ENCODE results near the gene MCMBP. TPM values are rescaled to one million over a fixed set of nuclear protein-coding genes. Genes with fewer than 3 reads are reported as not detected.

Gene MCMBP
- polyA plus RNA-seq, 2 of the 4 experiments (the other 2 are of a cell fraction), result 57.3 to 113 TPM

- Histone ChIP-seq H3K4me1 (no peaks in the 10 kb centered on the region), H3K4me2 (no peak overlapping the region), H3K9me3 (no peaks in the 10 kb centered on the region), H3K4me3 (no peak overlapping the region), H3K27ac (no peak overlapping the region)
- POLR2A ChIA-PET, result no interaction called here
- 94% methylated on average over 75 of the region's 84 CpGs for WGBS (ENCODE audit: missing lambda C conversion rate)
- no peak; a peak in 1 of 6 replicates for ATAC-seq
- CTCF ChIA-PET, result no interaction called here
- no peak for FAIRE-seq
- no peak for TF ChIP-seq ZSCAN20 (CRISPR knock-in tag; IDR thresholded peaks at IDR 0.05)
- no peak for TF ChIP-seq BHLHE40 (IDR thresholded peaks at IDR 0.05; ENCODE audit: low read depth, low read length)
- TF ChIP-seq HOXA7 (CRISPR knock-in tag; IDR thresholded peaks at IDR 0.05), result no peak
- TF ChIP-seq MAFK (IDR thresholded peaks at IDR 0.05; ENCODE audit: partially characterized antibody), result no peak
- no peak for DNase-seq (ENCODE audit: low read depth in 1 of 2, low spot score in 1 of 2)
Observed at GRCh38 chr10:119817991-119818888, 54.4 kb downstream of the MCMBP start.

DNA sequence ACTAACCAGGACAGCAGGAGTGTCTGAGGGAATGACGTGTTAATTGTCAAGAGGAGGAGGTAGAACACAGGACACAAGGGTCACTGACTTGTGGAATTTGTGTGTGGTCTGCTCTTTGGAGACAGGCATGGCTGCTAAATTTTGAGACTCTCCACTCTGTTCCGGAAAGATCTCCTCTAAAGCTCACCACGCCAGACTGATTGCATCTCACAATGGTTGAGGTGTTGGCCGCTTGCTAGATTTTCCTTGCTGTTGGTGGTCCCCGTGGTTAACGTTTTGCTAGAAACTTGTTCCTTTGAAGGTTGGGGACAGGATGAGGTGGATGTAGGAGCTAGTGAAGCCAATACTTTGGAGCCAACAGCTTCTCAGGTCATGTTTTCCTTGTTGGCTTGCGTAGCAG lies 57.0 kb downstream of the MCMBP start:
- Histone ChIP-seq H3K4me2 (no peak overlapping the region), H3K4me3 (no peak overlapping the region), H3K27ac (no peak overlapping the region), H3K4me1 (no peaks in the 10 kb centered on the region), H3K9me3 (no peaks in the 10 kb centered on the region)
- no peak for DNase-seq (ENCODE audit: low read depth in 1 of 2, low spot score in 1 of 2)
- POLR2A ChIA-PET, result no interaction called here
- WGBS (ENCODE audit: missing lambda C conversion rate), result 96% methylated on average over 7 of the region's 7 CpGs
- no peak for ATAC-seq
- CTCF ChIA-PET, result interaction anchor here (1.1 to 2.6 kb wide), 3 partner anchors 10 to 65 kb away, joined by 3 to 8 read pairs (median 5); no protein-coding TSS in a partner anchor
- no peak for TF ChIP-seq NFE2L2 (conservative IDR thresholded peaks at IDR 0.05; ENCODE audit: low read length)
- no peak for TF ChIP-seq SREBF2 (IDR thresholded peaks at IDR 0.05)
- no peak for TF ChIP-seq MAFK (IDR thresholded peaks at IDR 0.05; ENCODE audit: partially characterized antibody)
- no peak for TF ChIP-seq ELK1 (IDR thresholded peaks at IDR 0.05; ENCODE audit: low read depth, low read length)
- no peak for TF ChIP-seq RCOR1 (IDR thresholded peaks at IDR 0.05; ENCODE audit: low read depth, low read length)
- TF ChIP-seq ATOH8 (CRISPR knock-in tag; IDR thresholded peaks at IDR 0.05; ENCODE audit: low read depth), result no peak
- TF ChIP-seq ZSCAN20 (CRISPR knock-in tag; IDR thresholded peaks at IDR 0.05), result no peak
- TF ChIP-seq CBX8 (IDR thresholded peaks at IDR 0.05), result no peak
- no peak for TF ChIP-seq ESRRA (IDR thresholded peaks at IDR 0.05; ENCODE audit: borderline replicate concordance, low read length)
- TF ChIP-seq EHF (CRISPR knock-in tag; IDR thresholded peaks at IDR 0.05), result no peak
- FAIRE-seq, result no peak

DNA sequence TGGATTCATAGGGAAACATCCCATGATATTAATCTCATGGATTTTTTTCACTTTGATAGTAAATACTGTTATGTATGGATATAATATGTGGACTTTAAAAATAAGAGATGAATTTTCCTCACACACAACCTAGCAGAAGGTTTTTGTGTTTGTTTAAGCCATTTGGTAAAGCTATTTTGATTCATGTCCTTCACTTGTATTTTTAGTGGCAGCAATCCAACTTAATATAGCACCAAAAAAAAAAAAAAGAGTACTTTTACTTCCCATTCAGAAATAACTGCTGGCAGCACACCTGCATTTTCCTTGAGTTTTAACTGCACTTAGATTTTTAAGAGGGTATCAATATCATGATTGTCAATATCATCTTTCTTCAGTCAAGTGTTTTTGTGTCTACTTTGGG lies 60.0 kb downstream of the MCMBP start:
- POLR2A ChIA-PET, result no interaction called here
- Histone ChIP-seq H3K27ac (no peak overlapping the region), H3K4me2 (no peak overlapping the region), H3K4me3 (no peak overlapping the region), H3K4me1 (no peaks in the 10 kb centered on the region), H3K9me3 (no peaks in the 10 kb centered on the region)
- no peak for FAIRE-seq
- TF ChIP-seq ZC3H11A (IDR thresholded peaks at IDR 0.05), result no peak
- TF ChIP-seq NPAS2 (CRISPR knock-in tag; IDR thresholded peaks at IDR 0.05; ENCODE audit: borderline replicate concordance), result no peak
- TF ChIP-seq, protein P1, sequence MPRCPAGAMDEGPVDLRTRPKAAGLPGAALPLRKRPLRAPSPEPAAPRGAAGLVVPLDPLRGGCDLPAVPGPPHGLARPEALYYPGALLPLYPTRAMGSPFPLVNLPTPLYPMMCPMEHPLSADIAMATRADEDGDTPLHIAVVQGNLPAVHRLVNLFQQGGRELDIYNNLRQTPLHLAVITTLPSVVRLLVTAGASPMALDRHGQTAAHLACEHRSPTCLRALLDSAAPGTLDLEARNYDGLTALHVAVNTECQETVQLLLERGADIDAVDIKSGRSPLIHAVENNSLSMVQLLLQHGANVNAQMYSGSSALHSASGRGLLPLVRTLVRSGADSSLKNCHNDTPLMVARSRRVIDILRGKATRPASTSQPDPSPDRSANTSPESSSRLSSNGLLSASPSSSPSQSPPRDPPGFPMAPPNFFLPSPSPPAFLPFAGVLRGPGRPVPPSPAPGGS (IDR thresholded peaks at IDR 0.05), result no peak
- TF ChIP-seq TFCP2L1 (CRISPR knock-in tag; IDR thresholded peaks at IDR 0.05), result no peak
- TF ChIP-seq SMC3 (IDR thresholded peaks at IDR 0.05), result no peak
- no peak for TF ChIP-seq POLR2AphosphoS2 (conservative IDR thresholded peaks at IDR 0.05; ENCODE audit: low read length)
- TF ChIP-seq, protein P2, sequence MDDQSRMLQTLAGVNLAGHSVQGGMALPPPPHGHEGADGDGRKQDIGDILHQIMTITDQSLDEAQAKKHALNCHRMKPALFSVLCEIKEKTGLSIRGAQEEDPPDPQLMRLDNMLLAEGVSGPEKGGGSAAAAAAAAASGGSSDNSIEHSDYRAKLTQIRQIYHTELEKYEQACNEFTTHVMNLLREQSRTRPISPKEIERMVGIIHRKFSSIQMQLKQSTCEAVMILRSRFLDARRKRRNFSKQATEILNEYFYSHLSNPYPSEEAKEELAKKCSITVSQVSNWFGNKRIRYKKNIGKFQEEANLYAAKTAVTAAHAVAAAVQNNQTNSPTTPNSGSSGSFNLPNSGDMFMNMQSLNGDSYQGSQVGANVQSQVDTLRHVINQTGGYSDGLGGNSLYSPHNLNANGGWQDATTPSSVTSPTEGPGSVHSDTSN (IDR thresholded peaks at IDR 0.05), result no peak
- CTCF ChIA-PET, result interaction anchor here (1.3 kb wide), 1 partner anchor 47 kb away, joined by 3 read pairs; no protein-coding TSS in a partner anchor
- DNase-seq (ENCODE audit: low read depth in 1 of 2, low spot score in 1 of 2), result no peak
- ATAC-seq, result no peak
